Measurements from ENCODE around the gene CELF3. TPM values are rescaled to one million over a fixed set of nuclear protein-coding genes. Genes with fewer than 3 reads are reported as not detected.
"Not testable (repeated sequence)": the region's sequence is repeated elsewhere in the genome, so short reads cannot be mapped to it uniquely, and the experiment has no call there.

Gene CELF3
- total and polyA plus RNA-seq, 2 experiments from 2014 or later = not detected

DNA sequence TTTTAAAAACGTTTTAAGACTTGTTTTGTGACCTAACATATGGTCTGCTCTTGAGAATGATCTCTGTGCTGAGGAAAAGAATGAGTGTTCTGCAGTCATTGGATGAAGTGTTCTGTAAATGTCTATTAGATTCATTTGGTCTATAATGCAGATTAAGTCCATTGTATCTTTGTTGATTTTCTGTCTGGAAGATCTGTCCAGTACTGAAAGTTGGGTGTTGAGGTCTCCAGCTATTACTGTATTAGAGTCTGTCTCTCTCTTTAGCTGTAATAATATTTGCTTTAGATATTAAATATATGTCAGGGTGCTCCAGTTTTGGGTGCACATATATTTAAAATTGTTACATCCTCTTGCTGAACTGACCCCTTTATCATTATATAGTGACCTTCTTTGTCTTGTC, 43.2 kb downstream of the CELF3 start:
- Histone ChIP-seq H3K4me2 (ENCODE audit: unreplicated experiment) (no peak overlapping the region), H4K20me1 (ENCODE audit: insufficient read depth) (no peaks in the 10 kb centered on the region), H2AFZ (no peak overlapping the region), H3F3A (ENCODE audit: insufficient read depth) (no peaks in the 10 kb centered on the region), H3K9me3 (ENCODE audit: low read depth) (no peaks in the 10 kb centered on the region), H3K27ac (no peak overlapping the region), H3K4me3 (no peak overlapping the region), H3K9ac (no peak overlapping the region), H3K27me3 (replicated peaks; ENCODE audit: insufficient read depth) (no peaks in the 10 kb centered on the region), H3K9me2 (ENCODE audit: insufficient read depth) (no peaks in the 10 kb centered on the region), H3K4me1 (ENCODE audit: insufficient read depth) (no peaks in the 10 kb centered on the region), H3K79me2 (ENCODE audit: insufficient read depth) (no peaks in the 10 kb centered on the region), H3K36me3 (ENCODE audit: low read depth) (peaks cover 27% of the 10 kb centered on the region; the same call in 1 of the 2 replicates)
- in situ Hi-C loops (cut with MboI) = no loop called here
- no peak for TF ChIP-seq EZH2phosphoT487 (IDR thresholded peaks at IDR 0.05; ENCODE audit: insufficient read depth, low read depth)
- TF ChIP-seq EZH2 (IDR thresholded peaks at IDR 0.05; ENCODE audit: insufficient read depth, poor library complexity, severe bottlenecking) = no peak
- no peak for DNase-seq
- WGBS, 2 experiments (ENCODE audit: low coverage in 1 of 2, low lambda C conversion rate in 2 of 2, missing lambda C conversion rate in 2 of 2) = 78 to 92% methylated on average over 1 of the region's 1 CpG

DNA sequence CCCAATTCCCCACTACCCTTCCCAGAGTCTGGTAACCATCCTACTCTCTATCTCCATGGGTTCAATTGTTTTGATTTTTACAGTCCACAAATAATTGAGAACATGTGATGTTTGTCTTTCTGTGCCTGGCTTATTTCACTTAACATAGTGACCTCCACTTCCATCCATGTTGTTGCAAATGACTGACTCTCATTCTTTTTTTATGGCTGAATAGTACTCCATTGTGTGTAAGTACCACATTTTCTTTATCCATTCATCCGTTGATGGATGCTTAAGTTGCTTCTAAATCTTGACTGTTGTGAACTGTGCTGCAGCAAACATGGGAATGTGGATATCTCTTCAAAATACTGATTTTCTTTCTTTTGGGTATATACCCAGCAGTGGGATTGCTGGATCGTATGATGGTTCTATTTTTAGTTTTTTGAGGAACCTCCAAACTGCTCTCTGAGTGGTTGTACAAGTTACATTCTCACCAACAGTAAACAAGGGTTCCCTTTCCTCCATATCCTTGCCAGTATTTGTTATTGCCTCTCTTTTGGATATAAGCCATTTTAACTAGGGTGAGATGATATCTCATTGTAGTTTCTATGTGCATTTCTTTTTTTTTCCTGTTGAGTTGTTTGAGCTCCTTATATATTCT, 46.4 kb downstream of the CELF3 start:
- H3K36me3 ChIP-seq (ENCODE audit: low read depth) = peaks cover 33% of the 10 kb centered on the region; the same call in 1 of the 2 replicates

DNA sequence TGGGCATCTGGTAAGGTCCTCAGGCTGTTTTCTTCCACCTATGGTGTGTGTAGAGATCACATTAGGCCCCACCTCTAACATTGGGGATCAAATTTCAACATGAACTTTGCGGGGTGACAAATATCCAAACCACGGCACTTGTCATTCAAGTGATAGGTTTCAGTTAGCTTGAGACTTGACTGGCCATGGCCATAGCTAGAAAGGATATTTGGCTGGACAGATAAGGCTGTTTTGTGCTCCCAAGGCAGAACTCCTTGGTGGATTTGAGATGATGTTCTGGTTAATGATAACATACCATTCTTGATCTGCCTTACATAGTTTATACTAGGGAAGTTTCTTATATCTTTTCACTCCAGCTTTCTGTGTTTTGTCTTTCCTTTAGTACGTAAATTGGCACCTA, 48.5 kb downstream of the CELF3 start:
- Histone ChIP-seq H3F3A (ENCODE audit: insufficient read depth) (no peaks in the 10 kb centered on the region), H3K27ac (no peak overlapping the region), H3K9me3 (ENCODE audit: low read depth) (no peaks in the 10 kb centered on the region), H3K4me1 (ENCODE audit: insufficient read depth) (0 out of 2 replicates have a peak, but pooled peaks cover 4% of the 10 kb centered on the region), H3K79me2 (ENCODE audit: insufficient read depth) (no peaks in the 10 kb centered on the region), H3K9me2 (ENCODE audit: insufficient read depth) (no peaks in the 10 kb centered on the region), H4K20me1 (ENCODE audit: insufficient read depth) (no peaks in the 10 kb centered on the region), H3K4me3 (no peak overlapping the region), H3K36me3 (ENCODE audit: low read depth) (peaks cover 33% of the 10 kb centered on the region; the same call in 1 of the 2 replicates), H3K9ac (no peak overlapping the region), H3K27me3 (replicated peaks; ENCODE audit: insufficient read depth) (no peaks in the 10 kb centered on the region), H2AFZ (no peak overlapping the region), H3K4me2 (ENCODE audit: unreplicated experiment) (no peak overlapping the region)
- no peak for TF ChIP-seq EZH2phosphoT487 (IDR thresholded peaks at IDR 0.05; ENCODE audit: insufficient read depth, low read depth)
- TF ChIP-seq EZH2 (IDR thresholded peaks at IDR 0.05; ENCODE audit: insufficient read depth, poor library complexity, severe bottlenecking) = no peak
- in situ Hi-C loops (cut with MboI) = no loop called here
- no peak for DNase-seq
- WGBS, 2 experiments (ENCODE audit: low coverage in 1 of 2, low lambda C conversion rate in 2 of 2, missing lambda C conversion rate in 2 of 2) = 85 to 88% methylated on average over 3 of the region's 3 CpGs

More for the DNA sequence above, 46.4 kb downstream of the CELF3 start:
- H2AFZ ChIP-seq; in situ Hi-C loops (cut with MboI); H3K79me2 ChIP-seq (ENCODE audit: insufficient read depth); H3K9ac ChIP-seq; H3K9me2 ChIP-seq (ENCODE audit: insufficient read depth); H3K27me3 ChIP-seq (replicated peaks; ENCODE audit: insufficient read depth); H4K20me1 ChIP-seq (ENCODE audit: insufficient read depth); H3K4me2 ChIP-seq (ENCODE audit: unreplicated experiment); H3K4me1 ChIP-seq (ENCODE audit: insufficient read depth); H3K4me3 ChIP-seq; H3K27ac ChIP-seq; DNase-seq; H3F3A ChIP-seq (ENCODE audit: insufficient read depth); H3K9me3 ChIP-seq (ENCODE audit: low read depth): not testable (repeated sequence)
- 94 to 96% methylated on average over 2 of the region's 2 CpGs for WGBS, 2 experiments (ENCODE audit: low coverage in 1 of 2, low lambda C conversion rate in 2 of 2, missing lambda C conversion rate in 2 of 2)

DNA sequence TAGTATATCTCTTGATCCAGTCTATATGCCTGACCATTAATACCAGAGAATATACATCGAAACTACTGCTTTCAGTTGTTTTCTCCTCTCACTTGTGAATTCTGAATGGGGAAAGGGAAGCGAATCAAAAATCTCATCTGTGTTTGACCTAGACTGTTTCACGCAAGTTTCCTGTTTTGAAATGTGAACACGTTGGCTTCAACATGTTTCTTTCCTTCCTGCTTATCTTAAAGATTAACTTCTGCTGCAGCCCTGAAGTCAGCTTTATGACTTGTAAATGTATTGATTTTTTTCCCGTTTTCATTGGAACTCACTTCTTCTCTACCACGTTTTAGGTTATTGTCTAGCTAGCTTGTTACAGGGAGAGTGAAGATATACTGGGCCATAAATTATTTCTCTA, 54.9 kb downstream of the CELF3 start:
- Histone ChIP-seq H4K20me1 (ENCODE audit: insufficient read depth) (no peaks in the 10 kb centered on the region), H3K9me3 (ENCODE audit: low read depth) (no peaks in the 10 kb centered on the region), H3K9ac (no peak overlapping the region), H3K79me2 (ENCODE audit: insufficient read depth) (peaks cover 5% of the 10 kb centered on the region; the same call in 1 of the 2 replicates), H3K27ac (no peak overlapping the region), H3K9me2 (ENCODE audit: insufficient read depth) (no peaks in the 10 kb centered on the region), H2AFZ (no peak overlapping the region), H3F3A (ENCODE audit: insufficient read depth) (no peaks in the 10 kb centered on the region), H3K27me3 (replicated peaks; ENCODE audit: insufficient read depth) (no peaks in the 10 kb centered on the region), H3K4me1 (ENCODE audit: insufficient read depth) (0 out of 2 replicates have a peak, but pooled peaks cover 2% of the 10 kb centered on the region), H3K4me2 (ENCODE audit: unreplicated experiment) (no peak overlapping the region), H3K4me3 (no peak overlapping the region), H3K36me3 (ENCODE audit: low read depth) (peaks cover 9% of the 10 kb centered on the region; the same call in 1 of the 2 replicates)
- DNase-seq = no peak
- TF ChIP-seq EZH2 (IDR thresholded peaks at IDR 0.05; ENCODE audit: insufficient read depth, poor library complexity, severe bottlenecking) (no peak), EZH2phosphoT487 (IDR thresholded peaks at IDR 0.05; ENCODE audit: insufficient read depth, low read depth) (no peak)
- in situ Hi-C loops (cut with MboI) = no loop called here
- WGBS, 2 experiments (ENCODE audit: low coverage in 1 of 2, low lambda C conversion rate in 2 of 2, missing lambda C conversion rate in 2 of 2) = 80 to 82% methylated on average over 6 of the region's 6 CpGs
